Prostate gland (tissue), 2 donors: ENCODE results near the gene EPHA2. TPM values are rescaled to one million over a fixed set of nuclear protein-coding genes. Genes with fewer than 3 reads are reported as not detected.

Experiments
- DNase-seq: peaks from one replicate; pipeline ENCODE4 v3.0.0-alpha.2; 2019; ENCODE audit warnings: low spot score
- H3K27ac ChIP-seq, 2 donors: fragments of 200-600 bp; sonication (generic); 2 replicates each; pipeline ENCODE4 v1.5.1; 2017 to 2019
- H3K27me3 ChIP-seq: fragments of 200-600 bp; sonication (generic); replicated peaks from 2 replicates; pipeline ENCODE4 v1.5.1; 2019; ENCODE audit not compliant: insufficient read depth
- H3K36me3 ChIP-seq, 2 donors: fragments of 200-600 bp; sonication (generic); 1 replicate in 1 of 2; 2 replicates in 1 of 2; pipeline versions ENCODE4 v1.5.1 to v1.8.1; 2017 to 2019
- H3K4me1 ChIP-seq: fragments of 200-600 bp; sonication (generic); replicated peaks from 2 replicates; pipeline ENCODE4 v1.5.1; 2019
- H3K4me3 ChIP-seq, 2 donors: fragments of 200-600 bp; sonication (generic); 2 replicates each; pipeline ENCODE4 v1.5.1; 2017 to 2019
- H3K9me3 ChIP-seq: fragments of 200-600 bp; sonication (generic); 2 replicates; pipeline ENCODE4 v1.5.1; 2017
- POLR2A ChIP-seq: fragments of 450-650 bp; IDR thresholded peaks from one replicate; pipeline ENCODE4 v1.6.1; 2016; ENCODE audit warnings: antibody characterized with exemption, mild to moderate bottlenecking
- POLR2AphosphoS5 ChIP-seq: sonication (generic); formaldehyde crosslinking; IDR thresholded peaks from one replicate; pipeline ENCODE4 v1.6.1; 2017; ENCODE audit warnings: antibody characterized with exemption
- WGBS: methylation state at CpG from one replicate; pipeline ENCODE4 v1.1.5; 2018; 5-methylcytosine and 5-hydroxymethylcytosine counted together
- intact Hi-C: fragments of 100-400 bp; cut with DNase I; formaldehyde crosslinking; loops from one replicate; pipeline ENCODE4 v1.14.2; 2022
- total RNA-seq, 2 donors: library from RNA; depleted of rRNA; stranded (reverse); fragments of >200 nt; gene quantifications; one replicate each; pipeline ENCODE4 v1.1.0, GENCODE V29; 2016
- TF ChIP-seq, protein P1 (sequence below), 4 experiments: fragments of 200-600 bp in 2 of 4; fragments of 450-650 bp in 2 of 4; sonication (generic) in 2 of 4; IDR thresholded peaks; 1 replicate in 3 of 4; 2 replicates in 1 of 4; pipeline ENCODE4 v1.5.1; 2016 to 2019; ENCODE audit warnings: antibody characterized with exemption in 4 of 4, mild to moderate bottlenecking in 2 of 4, moderate library complexity in 2 of 4

EPHA2 gene
- total RNA-seq, 2 donors from 2014 or later: 14.8 to 17.7 TPM

DNA sequence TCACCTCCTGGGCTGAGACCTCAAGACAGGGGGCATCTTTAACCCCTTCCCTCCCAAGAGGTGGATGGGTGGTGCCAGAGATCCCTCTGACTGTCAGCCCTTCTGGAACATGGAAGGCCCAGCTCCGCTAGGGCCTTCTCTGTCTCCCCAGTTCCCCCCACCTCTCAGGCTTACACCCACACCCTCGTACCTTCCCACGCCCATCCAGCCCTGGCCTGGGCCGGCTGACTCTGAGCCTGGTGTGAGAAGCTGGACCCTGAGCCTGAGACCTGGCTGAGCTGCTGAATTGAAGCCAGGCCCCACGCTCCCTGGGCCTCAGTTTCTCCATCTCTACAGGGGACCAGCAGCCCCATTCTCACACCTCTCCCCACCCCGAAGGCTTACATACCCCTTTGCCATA is 5.4 kb downstream of the EPHA2 start:
- Histone ChIP-seq H3K27me3 (no peaks in the 10 kb centered on the region), H3K27ac (no peak overlapping the region), H3K36me3 (no peaks in the 10 kb centered on the region), H3K4me3 (no peak overlapping the region), H3K4me1 (peaks cover 1% of the 10 kb centered on the region), H3K9me3 (no peaks in the 10 kb centered on the region)
- DNase-seq: no peak
- TF ChIP-seq POLR2AphosphoS5 (no peak), POLR2A (no peak)
- TF ChIP-seq, protein P1, sequence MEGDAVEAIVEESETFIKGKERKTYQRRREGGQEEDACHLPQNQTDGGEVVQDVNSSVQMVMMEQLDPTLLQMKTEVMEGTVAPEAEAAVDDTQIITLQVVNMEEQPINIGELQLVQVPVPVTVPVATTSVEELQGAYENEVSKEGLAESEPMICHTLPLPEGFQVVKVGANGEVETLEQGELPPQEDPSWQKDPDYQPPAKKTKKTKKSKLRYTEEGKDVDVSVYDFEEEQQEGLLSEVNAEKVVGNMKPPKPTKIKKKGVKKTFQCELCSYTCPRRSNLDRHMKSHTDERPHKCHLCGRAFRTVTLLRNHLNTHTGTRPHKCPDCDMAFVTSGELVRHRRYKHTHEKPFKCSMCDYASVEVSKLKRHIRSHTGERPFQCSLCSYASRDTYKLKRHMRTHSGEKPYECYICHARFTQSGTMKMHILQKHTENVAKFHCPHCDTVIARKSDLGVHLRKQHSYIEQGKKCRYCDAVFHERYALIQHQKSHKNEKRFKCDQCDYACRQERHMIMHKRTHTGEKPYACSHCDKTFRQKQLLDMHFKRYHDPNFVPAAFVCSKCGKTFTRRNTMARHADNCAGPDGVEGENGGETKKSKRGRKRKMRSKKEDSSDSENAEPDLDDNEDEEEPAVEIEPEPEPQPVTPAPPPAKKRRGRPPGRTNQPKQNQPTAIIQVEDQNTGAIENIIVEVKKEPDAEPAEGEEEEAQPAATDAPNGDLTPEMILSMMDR (IDR thresholded peaks at IDR 0.05): no peak
- 64% methylated on average over 6 of the region's 6 CpGs for WGBS
- intact Hi-C loops: no loop called here

DNA sequence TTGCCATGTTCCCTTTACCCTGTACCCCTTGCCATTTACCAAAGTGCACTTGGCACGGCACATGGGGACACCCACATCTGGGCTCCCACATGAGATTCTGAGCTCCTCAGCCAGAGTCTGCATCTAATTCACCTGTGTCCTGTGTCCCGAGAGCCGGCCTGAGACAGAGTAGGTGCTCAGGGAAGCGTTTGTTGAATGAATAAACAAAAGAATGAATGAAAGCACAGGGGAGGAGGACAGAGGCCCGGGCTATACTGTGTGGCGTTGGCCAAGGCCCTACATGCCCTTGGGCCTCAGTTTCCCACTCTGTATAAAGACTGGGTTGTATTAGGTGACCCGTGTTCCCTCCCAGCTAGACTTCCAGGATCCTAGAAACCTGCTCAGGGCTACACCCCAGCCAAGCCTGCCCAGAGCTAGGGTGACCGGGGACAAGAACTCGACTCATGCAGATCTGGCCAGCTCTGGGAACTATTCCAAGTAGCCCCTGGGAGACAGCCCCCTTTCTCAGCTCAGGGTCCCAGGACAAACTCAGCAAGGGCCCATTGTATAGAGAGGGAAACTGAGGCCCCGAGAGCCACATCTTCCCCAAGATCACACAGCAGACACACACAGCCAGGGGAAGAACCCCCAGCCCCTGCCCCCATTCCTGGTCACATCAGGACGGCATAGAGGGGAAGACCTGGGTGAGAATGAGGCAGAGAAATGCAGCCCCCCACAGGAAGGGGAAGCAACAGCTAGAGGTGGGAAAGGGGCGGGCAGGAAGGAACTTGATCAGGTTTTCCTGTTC is 6.0 kb downstream of the EPHA2 start:
- no peak overlapping the region for H3K4me3 ChIP-seq
- intact Hi-C loops: no loop called here
- TF ChIP-seq, protein P1 (IDR thresholded peaks at IDR 0.05): no peak
- no peak for TF ChIP-seq POLR2A
- TF ChIP-seq POLR2AphosphoS5: no peak
- WGBS: 83% methylated on average over 12 of the region's 12 CpGs
- H3K9me3 ChIP-seq: no peaks in the 10 kb centered on the region
- H3K4me1 ChIP-seq: peaks cover 8% of the 10 kb centered on the region
- H3K27me3 ChIP-seq: no peaks in the 10 kb centered on the region
- DNase-seq: no peak
- no peak overlapping the region for H3K27ac ChIP-seq
- no peaks in the 10 kb centered on the region for H3K36me3 ChIP-seq

DNA sequence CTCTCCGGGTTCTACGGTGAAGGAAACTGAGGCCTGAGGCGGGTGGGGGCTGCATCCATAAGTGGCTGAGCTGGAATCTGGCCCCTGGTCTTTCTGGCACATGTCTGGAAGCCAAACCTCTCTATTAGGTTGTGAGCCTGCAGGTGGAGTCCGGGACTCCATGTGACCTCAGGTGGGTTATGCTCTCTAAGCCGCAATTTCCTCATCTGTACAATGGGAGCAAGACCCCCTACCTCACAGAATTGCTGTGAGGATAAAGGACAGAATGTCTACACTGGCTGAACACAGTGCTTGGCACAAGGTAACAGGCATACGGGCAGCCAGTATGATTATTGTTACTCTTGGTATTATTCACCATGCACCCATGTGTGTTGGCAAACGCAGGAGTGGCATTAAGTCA is 6.7 kb downstream of the EPHA2 start:
- intact Hi-C loops: no loop called here
- H3K9me3 ChIP-seq: no peaks in the 10 kb centered on the region
- no peak for DNase-seq
- TF ChIP-seq POLR2AphosphoS5 (no peak), POLR2A (no peak)
- TF ChIP-seq, protein P1 (IDR thresholded peaks at IDR 0.05): no peak
- no peak overlapping the region for H3K27ac ChIP-seq
- H3K36me3 ChIP-seq: no peaks in the 10 kb centered on the region
- no peak overlapping the region for H3K4me3 ChIP-seq
- no peaks in the 10 kb centered on the region for H3K27me3 ChIP-seq
- peaks cover 8% of the 10 kb centered on the region for H3K4me1 ChIP-seq
- 82% methylated on average over 7 of the region's 7 CpGs for whole genome bisulfite sequencing

DNA sequence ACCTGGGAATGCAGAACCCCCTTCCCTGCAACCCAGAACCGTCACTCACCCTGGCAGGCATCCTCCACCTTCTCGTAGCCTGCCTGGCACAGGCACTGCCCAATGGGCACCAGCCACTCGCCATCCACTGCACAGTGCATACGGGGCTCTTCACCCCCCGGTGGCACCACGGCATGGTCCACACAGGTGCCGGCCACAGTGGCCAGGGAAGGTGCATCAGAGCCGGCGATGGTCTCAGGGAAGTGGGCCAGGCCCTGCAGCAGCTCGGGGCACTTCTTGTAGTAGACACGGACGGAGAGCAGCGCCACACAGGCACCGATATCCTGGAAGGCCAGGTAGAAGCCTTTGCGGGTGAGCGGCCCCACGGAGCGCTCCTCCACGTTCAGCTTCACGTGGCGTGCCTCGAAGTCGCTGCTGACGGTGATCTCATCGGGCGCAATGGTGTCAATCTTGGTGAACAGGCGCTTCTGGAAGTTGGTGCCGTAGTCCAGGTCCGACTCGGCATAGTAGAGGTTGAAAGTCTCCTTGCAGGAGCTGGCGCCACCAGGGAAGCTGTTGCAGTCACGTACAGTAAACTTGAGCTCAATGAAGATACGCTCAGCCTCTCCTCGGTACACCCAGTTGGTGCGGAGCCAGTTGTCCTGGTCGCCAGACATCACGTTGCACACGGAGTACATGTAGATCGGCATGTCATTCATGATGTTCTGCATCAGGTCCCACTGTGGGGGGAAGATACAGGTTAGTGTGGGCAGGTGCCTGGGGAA is 7.4 kb downstream of the EPHA2 start:
- Histone ChIP-seq H3K36me3 (no peaks in the 10 kb centered on the region), H3K4me3 (no peak overlapping the region), H3K27me3 (no peaks in the 10 kb centered on the region), H3K27ac (no peak overlapping the region), H3K9me3 (no peaks in the 10 kb centered on the region), H3K4me1 (peaks cover 8% of the 10 kb centered on the region)
- no peak for DNase-seq
- 89% methylated on average over 39 of the region's 39 CpGs for WGBS
- no peak for TF ChIP-seq POLR2AphosphoS5
- TF ChIP-seq, protein P1 (IDR thresholded peaks at IDR 0.05): no peak
- intact Hi-C loops: no loop called here
